Glomerular visceral epithelial cell (primary cell): ENCODE measurements around the gene ATL3.
"Not testable (repeated sequence)": the region's sequence is repeated elsewhere in the genome, so short reads cannot be mapped to it uniquely, and the experiment has no call there.

ENCODE experiments used
- DNase-seq: peaks from one replicate; pipeline ENCODE4 v3.0.0-alpha.2; 2016; ENCODE audit errors: extremely low spot score

The ATL3 gene

DNA sequence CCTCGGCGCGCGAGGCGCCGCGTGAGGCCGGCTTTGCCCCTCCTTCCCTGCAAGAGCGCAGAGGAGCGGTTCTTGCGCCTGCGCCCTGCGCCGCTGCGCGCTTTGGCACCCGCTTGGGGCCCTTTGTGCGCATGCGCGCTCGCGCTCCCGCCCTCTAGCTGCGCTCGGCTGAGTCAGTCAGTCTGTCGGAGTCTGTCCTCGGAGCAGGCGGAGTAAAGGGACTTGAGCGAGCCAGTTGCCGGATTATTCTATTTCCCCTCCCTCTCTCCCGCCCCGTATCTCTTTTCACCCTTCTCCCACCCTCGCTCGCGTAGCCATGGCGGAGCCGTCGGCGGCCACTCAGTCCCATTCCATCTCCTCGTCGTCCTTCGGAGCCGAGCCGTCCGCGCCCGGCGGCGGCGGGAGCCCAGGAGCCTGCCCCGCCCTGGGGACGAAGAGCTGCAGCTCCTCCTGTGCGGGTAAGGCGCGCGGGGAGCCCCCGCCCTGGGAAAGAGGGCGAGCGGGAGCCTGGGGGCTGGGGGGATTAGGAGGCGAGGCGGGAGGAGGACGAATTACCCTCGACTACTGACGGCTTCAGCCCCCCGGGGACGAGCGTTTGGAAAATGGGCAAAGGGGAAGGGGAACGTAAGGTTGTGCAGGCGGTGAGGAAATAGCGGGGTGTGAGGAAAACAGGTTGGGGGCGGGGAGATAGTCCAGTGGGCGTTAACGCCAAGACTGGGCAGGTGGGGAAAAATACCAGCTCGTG lies 10.3 kb upstream of the ATL3 start, which contains the start of gene RTN3:
RTN3 (plus strand) TSS at position 180 of the 745 bp plus-strand sequence; CDS start at position 317, 137 bp downstream.
- peak; percentile 99 for DNase-seq

DNA sequence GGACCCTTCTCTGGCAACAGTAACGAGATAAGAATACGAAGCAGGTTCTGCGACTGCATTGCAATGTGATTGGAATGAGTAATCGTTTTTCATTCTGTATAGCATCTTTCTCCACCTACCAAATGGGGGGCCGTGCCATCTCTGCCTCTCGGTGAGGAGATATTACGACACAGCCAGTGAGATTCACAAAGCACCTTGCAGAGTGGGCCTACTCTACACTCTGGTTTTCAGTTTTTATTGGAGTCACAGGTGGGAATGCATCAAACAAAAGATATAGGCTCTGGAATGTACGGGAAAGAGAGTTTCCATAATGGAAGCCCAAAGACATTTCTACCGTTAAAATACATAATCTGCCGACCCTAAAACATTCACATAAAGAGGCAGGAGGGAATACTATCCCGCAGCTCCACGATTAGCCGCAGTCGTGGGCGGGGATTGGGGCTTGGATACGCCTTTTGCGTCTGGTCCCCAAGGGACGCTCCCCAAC lies 9.7 kb upstream of the ATL3 start:
- DNase-seq: no peak

DNA sequence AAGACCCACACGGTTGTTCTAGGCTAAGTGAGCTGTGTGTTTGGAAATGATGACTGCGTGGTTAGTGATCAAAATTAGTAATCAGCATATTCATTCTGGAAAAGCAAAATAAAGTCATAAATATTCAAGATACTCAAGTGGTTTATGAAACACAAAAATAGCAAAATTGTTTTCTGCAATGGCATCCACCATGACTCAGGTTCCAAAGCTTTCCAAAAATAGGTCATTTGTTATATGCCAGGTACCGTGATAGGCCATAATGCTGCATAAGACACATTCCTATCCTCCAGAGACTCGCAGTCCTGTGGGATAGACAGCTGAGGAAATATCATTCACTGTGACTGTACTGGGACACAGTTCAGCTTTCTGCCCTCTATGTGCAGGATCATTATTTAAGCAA lies 2.4 kb upstream of the ATL3 start:
- no peak for DNase-seq

DNA sequence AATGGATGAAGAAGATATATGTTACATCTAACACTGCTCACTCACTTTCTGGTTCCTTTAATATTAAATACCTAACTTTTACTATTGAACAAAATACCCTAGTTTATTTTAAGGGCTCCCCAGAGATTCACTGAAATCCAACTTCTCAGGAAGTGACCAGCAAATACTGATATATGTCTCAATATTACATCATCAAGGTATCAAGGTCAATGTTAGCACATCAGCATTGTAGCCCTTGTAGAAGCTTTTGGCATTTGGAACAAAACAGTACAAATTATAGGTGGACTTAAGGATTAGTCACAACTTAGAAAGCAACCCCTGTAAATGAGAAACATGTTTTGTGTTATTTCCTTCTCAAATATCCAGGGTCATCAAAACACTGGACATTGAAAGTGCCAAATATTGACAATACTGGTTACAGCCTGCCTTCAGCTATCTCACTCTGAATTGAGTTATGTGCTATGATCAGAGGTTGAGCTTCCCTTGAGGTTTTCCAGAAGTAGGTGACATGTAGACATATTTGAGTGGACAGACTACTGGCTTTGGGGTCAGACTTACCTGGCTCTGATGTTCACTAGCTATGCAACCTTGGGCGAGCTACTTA lies 1.9 kb upstream of the ATL3 start:
- DNase-seq: no peak

DNA sequence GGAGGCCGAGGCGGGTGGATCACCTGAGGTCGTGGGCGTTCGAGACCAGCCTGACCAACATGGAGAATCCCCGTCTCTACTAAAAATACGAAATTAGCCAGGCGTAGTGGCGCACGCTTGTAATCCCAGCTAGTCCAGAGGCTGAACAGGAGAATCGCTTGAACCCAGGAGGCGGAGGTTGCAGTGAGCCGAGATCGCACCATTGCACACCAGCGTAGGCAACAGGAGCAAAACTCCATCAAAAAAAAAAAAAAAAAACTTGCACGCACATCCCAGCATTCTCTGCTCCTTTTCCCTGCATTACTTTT lies 934 bp upstream of the ATL3 start:
- DNase-seq: no peak

DNA sequence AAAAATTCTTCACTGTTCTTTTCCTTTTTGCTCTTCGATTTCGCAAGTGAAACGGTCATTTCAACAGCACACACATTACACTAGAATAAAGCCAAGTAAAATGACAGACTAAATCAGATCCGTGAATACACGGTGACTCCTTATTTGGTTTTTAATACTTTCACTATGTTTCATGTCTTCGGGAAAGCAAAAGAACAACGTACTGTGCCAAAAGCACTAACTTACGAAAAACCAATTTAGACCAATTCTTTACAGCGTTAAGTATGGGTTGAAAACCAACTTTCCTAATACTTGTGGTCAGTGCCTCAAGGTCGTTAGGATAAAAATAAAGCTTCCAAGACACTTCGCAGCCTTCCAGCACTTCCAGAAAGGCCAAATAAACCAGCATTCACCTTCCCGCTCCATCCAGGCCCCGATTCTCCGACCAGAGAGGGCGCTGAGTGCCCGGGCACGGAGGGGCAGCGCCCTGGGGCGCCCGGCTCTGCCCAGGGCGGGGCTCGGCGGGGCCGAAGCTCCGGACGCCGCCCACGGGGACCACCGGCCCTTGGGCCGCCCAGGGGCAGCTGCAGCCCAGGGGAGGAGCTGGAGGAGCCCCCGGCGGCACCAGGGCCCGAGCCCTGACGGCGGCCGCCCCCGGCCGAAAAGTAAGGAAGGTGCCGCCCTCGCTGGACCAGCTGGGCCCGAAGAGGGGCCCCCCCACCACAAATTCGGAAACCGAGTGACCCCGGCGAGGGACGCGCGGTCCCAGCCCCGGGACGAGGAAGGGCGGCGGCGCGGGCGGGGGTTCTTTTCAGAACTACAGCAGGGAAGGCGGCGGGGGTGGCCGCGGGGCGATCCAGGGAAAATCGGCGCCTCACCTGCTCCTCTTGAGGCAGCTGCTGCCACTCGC lies 499 bp downstream of the ATL3 start:
- DNase-seq: peak; percentile 64

DNA sequence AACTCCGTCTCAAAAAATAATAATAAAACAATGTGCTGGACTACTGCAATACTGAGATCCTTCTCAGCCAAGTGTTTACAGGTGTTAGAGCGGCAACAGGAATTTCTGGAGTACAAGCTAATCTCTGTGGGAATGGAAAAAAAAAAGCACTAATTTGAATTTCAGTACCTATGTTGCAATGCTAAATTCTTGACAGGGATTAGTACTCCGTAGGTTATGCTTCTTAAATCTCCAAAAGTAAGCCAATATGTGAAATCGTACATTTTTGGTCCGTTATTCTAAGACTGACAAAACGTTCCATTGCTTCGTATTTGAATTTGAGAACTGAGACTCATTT lies 1.1 kb downstream of the ATL3 start:
- no peak for DNase-seq

DNA sequence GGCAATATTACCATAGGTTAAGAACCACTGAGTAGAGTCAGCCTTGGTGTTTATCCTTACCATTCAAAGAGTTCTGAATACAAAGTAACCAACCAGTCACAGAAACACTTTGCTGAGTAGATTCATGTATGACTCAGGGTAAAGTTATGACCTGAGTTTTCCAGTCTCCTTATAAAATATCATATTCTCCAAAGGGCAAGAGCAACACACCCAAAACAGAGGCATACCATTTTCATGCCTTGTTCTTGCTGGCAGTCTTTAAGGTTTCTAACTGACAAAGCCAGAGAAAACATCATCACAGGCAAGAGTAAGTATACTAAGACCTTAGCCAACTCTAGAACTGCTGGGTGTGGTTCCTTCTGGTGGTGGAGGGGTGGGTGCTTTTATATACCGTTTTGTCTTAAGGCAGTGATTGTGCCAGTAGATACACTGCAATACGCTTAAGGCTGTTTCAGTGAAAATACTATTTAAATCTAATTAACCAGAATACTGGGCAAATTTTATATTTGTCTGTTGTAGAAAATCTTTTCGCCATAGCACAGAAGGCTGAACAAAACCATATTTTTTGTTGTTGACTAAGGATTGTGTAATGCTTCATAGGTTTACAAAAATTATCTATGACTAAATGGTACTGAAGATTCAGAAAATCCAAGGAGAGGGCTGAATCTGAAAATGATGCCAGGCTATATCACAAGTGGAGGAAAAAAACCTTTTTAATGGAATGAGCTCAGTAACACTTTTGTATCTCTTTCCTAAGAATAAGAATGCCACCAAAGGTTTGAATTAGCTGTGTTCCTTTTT lies 3.0 kb downstream of the ATL3 start:
- DNase-seq: peak; percentile 71

DNA sequence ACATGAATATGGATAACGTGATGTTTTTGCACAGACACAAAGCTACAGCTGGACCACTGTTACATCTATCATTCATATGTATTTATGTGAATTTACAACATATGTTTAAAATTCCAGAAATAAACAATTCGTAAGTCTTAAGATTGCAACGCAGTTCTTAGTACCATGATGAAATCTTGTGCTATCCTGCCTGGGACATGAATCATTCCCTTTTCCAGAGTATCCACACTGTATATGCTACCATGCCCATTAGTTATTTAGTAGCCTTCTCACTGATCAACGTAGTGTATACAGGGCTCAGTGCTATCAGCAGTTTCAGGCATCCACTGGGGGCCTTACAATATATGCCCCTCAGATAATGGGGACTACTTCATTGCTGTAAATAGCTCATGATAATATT lies 4.3 kb downstream of the ATL3 start:
- no peak for DNase-seq

DNA sequence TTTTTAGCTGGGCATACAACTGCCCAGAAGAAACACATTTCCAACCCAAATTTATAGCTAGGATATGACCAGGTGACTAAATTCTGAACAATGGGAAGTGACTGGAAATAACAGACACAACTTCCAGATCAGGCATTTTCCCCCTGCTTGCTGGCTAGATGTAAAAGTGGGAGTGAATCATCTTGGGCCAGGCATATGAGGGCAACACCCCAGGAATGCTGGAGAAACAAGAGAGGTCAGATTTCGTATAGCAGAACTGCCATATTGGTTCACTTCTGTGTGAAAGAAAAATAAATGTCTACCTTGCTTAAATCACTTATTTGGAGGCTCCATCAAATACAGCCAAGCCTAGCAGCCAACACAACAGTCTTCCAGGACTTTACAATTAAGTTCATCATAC lies 7.4 kb downstream of the ATL3 start:
- DNase-seq: peak; percentile 59

DNA sequence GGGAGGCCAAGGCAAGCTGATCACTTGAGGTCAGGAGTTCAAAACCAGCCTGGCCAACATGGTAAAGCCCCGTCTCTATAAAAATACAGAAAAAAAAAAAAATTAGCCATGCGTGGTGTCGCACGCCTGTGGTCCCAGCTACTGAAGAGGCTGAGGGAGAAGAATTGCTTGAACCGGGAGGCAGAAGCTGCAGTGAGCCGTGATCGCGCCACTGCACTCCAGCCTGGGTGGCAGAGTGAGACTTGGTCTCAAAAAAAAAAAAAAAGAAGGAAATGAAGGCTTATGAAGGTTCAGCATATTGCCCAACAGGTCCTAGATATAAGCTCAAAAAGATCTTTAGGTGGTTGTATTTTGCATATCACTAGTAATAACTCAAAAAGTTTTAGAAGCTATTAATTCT lies 10.2 kb downstream of the ATL3 start:
- DNase-seq: no peak

DNA sequence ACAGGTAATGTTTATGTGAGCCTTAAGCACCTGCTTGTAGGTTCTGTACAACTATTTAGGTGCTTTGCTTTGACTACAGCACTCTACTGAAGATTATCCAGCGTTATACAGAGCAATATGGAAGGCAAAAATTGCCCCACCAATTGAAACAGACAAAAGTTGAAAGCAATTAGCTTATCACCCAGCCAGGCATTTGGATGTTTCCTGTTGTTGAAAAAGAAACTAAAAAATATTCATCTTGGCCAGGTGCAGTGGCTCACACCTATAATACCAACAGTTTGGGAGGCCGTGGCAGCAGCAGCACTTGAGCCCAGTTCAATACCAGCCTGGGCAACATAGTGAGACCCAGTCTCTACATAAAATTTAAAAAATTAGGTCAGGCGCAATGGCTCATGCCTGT lies 18.5 kb downstream of the ATL3 start:
- no peak for DNase-seq

DNA sequence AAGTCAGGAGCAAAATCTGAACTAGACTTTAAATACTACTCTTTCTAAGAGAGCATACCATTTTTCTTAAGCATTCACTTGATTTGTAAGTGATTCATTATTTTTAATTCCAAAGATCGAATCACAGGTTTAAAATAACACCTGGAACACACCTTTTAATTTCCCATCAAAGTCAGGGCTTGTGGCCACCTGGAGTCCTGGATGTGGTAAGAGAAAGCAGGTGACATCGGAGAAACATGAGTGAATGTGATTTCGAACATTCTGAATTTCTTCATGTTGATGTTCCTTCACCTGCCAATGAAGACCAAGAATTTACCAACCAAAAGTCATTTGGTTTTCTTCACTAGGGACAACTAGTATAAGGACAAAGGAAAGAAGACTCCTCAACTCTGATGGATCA lies 28.0 kb downstream of the ATL3 start:
- no peak for DNase-seq

DNA sequence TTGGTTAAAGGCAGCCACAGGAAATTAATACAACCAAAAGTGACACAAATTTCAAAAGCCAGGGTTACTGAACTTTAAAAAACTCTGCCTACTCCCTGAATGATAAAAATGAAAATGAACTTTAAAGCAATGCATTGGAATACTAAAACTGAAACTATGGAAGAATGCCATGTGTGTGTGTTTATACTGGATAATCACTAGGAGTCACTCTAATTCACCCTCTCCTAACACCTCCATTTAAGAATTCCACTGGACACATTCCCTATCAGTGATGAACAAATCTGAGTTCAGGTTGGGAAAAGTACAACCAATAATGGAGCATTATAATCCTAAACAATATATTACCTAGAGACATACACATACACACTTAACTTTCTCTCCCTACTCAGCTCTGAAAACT lies 29.4 kb downstream of the ATL3 start:
- no peak for DNase-seq

DNA sequence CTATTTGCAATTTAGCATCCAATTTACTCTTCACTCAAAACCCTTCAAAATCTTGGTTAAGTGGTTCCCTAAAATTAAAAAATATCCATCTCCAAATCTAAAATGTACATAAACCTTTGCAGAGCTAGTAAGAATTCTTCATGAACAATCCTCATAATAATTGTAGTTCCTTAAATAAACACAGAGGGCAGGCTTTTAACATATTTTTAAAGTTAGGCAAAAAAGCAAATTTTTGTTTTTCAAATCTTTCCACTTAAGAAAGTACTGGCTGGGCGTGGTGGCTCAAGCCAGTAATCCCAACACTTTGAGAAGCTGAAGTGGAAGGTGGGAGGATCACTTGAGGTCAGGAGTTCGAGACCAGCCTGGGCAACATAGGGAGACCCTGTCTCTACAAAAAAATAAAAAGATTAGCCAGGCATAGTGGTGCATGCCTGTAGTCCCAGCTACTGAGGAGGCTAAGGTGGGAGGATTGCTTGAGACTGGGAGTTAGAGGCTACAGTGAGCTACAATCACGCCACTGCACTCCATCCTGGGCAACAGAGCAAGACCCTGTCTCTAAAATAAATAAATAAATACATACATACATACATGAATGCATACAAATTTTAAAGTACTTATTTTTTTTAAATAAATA lies 31.9 kb downstream of the ATL3 start:
- no peak for DNase-seq

DNA sequence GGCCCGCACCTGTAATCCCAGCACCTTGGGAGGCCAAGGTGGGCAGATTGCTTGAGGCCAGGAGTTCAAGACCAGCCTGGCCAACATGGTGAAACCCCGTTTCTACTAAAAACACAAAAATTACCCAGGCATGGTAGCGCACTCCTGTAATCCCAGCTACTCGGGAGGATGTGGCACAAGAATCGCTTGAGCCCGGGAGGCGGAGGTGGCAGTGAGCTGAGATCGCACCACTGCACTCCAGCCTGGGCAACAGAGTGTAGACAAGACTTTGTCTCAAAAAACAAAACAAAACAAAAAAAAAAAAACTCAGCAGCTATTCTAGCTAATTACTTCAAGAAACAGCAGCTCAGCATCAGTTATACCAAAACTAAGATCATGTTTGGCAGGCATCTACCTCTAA lies 32.7 kb downstream of the ATL3 start:
- not testable (repeated sequence) for DNase-seq

DNA sequence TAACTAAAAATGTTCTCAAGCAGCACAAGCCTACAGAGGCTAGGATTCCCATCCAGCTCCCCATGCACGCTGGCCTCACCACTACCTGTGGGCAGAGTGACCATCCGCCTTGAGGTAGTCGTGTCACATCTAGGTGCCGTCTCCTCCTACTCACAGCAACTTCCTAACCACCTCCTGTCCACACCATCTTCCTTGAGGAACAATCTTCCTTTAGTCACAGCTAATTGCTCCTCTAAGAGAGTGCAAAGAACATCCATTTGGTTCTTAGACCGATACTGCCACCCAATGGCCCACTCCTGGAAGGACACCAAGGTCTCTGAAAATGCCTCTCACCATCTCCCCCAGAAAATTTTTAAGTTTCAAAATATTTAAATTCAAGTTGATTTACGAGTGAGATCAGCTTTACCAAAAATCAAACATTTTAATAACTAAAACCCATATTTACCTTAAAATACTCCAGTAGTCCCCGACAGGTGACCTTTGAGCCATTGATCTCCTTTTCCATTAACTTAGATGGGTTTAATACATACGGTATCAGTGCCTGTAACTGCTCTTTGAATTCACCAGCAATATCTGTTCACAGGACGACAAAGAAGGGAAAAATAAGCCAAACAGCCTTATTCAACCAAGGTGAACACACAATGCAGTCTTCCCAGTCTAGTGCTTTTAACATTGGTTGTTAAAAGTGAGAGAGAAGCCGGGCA lies 35.3 kb downstream of the ATL3 start:
- peak; percentile 68 for DNase-seq

DNA sequence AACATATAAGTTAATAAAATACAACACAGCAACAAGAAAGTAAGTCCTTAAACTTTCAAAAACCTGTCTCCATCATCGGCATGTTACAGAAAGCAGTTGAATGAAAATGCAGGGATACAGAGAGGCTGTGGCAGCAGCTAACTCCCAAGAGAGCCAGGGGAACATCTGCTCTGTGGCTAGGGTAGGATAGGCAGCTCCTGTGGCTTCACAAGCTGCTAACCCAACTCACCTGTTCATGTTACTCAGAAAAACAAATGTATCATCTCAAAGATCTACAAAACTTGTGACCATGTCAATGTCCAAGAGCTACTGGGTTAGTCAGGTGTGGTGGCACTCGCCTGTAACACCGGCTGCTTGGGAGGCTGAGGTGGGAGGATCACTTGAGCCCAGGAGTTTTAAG lies 41.8 kb downstream of the ATL3 start:
- DNase-seq: no peak

DNA sequence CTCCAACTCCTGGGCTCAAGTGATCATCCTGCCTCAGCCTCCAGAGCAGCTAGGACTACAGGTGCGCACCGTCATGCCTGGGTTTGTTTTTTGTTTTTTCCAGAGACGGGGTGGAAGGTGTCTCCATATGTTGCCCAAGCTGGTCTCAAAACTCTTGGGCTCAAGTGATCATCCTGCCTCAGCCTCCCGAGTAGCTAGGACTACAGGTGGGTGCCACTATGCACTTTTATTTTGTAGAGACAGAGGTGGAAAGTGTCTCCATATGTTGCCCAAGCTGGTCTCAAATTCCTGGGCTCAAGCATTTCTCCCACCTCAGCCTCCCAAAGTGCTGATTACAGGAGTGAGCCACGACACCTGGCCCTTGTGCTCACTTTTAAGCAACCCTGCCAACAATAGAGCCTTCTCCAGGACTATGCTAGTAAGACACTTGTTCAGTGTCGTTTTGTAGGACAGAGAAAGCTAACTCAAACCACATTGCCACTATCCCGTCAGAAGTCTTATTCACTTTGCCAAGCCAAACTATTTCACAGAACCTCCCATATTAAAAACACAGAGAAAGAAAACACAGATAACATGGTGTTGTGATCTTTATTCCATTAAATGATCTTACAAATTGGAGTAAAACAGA lies 47.5 kb downstream of the ATL3 start:
- no peak for DNase-seq

DNA sequence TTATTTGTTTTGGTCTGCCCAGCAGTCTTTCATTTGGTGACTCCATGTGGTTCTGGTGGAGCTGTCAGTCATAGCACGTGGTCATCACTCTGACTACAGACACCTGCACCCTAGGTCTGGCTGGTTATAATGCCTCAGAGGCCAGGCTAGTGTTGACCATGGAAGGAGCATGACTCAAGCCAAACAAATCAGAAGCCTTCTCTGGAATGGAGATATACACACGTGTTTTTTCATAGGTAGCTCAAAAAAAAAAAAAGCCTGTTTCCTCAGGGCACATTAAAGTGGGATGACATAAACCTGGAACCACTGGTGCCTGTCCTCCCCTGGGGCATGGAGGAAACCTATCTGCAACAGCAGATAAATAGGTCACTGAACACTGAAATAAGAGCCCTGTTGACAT lies 48.9 kb downstream of the ATL3 start:
- no peak for DNase-seq
